CD14-positive monocyte (primary cell): ENCODE results near the gene SLCO4C1. TPM values are rescaled to one million over a fixed set of nuclear protein-coding genes. Genes with fewer than 3 reads are reported as not detected.
"Not testable (repeated sequence)": the region's sequence is repeated elsewhere in the genome, so short reads cannot be mapped to it uniquely, and the experiment has no call there.

Experiments
- DNase-seq, 3 donors: peaks; one replicate each; pipeline ENCODE4 v3.0.0-alpha.2; 2011 to 2022
- H2AFZ ChIP-seq: 2 replicates; pipeline ENCODE4 v1.6.0; 2012; ENCODE audit warnings: mild to moderate bottlenecking, low read depth, low read length, inconsistent platforms; ENCODE audit not compliant: insufficient read depth, poor library complexity, severe bottlenecking
- H3K27ac ChIP-seq, 2 donors: 1 replicate in 1 of 2; 2 replicates in 1 of 2; pipeline ENCODE4 v1.5.1; 2012 to 2013; ENCODE audit warnings: low read length in 2 of 2, control low read depth in 1 of 2, inconsistent platforms in 1 of 2, low read depth in 1 of 2, mild to moderate bottlenecking in 1 of 2
- H3K27me3 ChIP-seq, 2 donors: one replicate each; pipeline versions ENCODE4 v1.6.0 to v1.6.1; 2011 to 2013; ENCODE audit warnings: low read length in 2 of 2; ENCODE audit not compliant: control insufficient read depth in 2 of 2, insufficient read depth in 2 of 2
- H3K36me3 ChIP-seq, 2 donors: replicated peaks in 1 of 2; 1 replicate in 1 of 2; 2 replicates in 1 of 2; pipeline versions ENCODE4 v1.5.1 to v1.6.1; 2012 to 2013; ENCODE audit warnings: low read length in 2 of 2, control low read depth in 1 of 2, inconsistent platforms in 1 of 2, mild to moderate bottlenecking in 1 of 2; ENCODE audit not compliant: insufficient read depth in 2 of 2, control insufficient read depth in 1 of 2
- H3K4me1 ChIP-seq, 2 donors: 1 replicate in 1 of 2; 2 replicates in 1 of 2; pipeline versions ENCODE4 v1.5.1 to v1.6.1; 2012 to 2013; ENCODE audit warnings: low read length in 2 of 2, control low read depth in 1 of 2, inconsistent platforms in 1 of 2, mild to moderate bottlenecking in 1 of 2, moderate library complexity in 1 of 2; ENCODE audit not compliant: insufficient read depth in 2 of 2, control insufficient read depth in 1 of 2
- H3K4me2 ChIP-seq: replicated peaks from 2 replicates; pipeline ENCODE3; 2012; ENCODE audit warnings: low read length, moderate library complexity, mild to moderate bottlenecking; ENCODE audit not compliant: poor library complexity, severe bottlenecking; ENCODE audit errors: extremely low read depth
- H3K4me3 ChIP-seq, 3 experiments: fragments of 200-600 bp in 1 of 3; sonication (generic) in 1 of 3; replicated peaks in 1 of 3; 1 replicate in 2 of 3; 2 replicates in 1 of 3; pipeline ENCODE4 v1.5.1; 2011 to 2013; ENCODE audit warnings: low read length in 3 of 3, mild to moderate bottlenecking in 3 of 3, control low read depth in 2 of 3, low read depth in 2 of 3, inconsistent platforms in 1 of 3, moderate library complexity in 1 of 3
- H3K79me2 ChIP-seq: 2 replicates; pipeline ENCODE4 v1.6.0; 2012; ENCODE audit warnings: mild to moderate bottlenecking, control low read depth, inconsistent platforms, low read length, moderate library complexity; ENCODE audit not compliant: insufficient read depth
- H3K9ac ChIP-seq: 2 replicates; pipeline ENCODE4 v1.6.0; 2017; ENCODE audit warnings: low read length, mild to moderate bottlenecking; ENCODE audit not compliant: insufficient read depth, poor library complexity, severe bottlenecking
- H3K9me3 ChIP-seq, 2 donors: replicated peaks in 1 of 2; 1 replicate in 1 of 2; 2 replicates in 1 of 2; pipeline versions ENCODE4 v1.5.1 to v1.6.1; 2012 to 2013; ENCODE audit warnings: low read length in 2 of 2, control low read depth in 1 of 2; ENCODE audit not compliant: control insufficient read depth in 1 of 2, insufficient read depth in 1 of 2
- H4K20me1 ChIP-seq: 2 replicates; pipeline ENCODE4 v1.6.0; 2012; ENCODE audit warnings: mild to moderate bottlenecking, low read length, control low read depth, moderate library complexity; ENCODE audit not compliant: insufficient read depth
- H3K27ac Mint-ChIP-seq, 7 donors: one replicate each; pipeline ENCODE4 v1.8.0; 2020; ENCODE audit warnings: mild to moderate bottlenecking in 7 of 7, mixed read lengths in 7 of 7, moderate library complexity in 6 of 7, inconsistent platforms in 2 of 7
- H3K27me3 Mint-ChIP-seq, 3 donors: one replicate each; pipeline ENCODE4 v1.8.0; 2021 to 2022; ENCODE audit warnings: low read depth in 3 of 3, mild to moderate bottlenecking in 3 of 3, mixed read lengths in 3 of 3, moderate library complexity in 3 of 3, inconsistent platforms in 1 of 3
- H3K36me3 Mint-ChIP-seq, 2 donors: one replicate each; pipeline ENCODE4 v1.8.0; 2020; ENCODE audit warnings: mixed read lengths in 2 of 2, inconsistent platforms in 1 of 2, mild to moderate bottlenecking in 1 of 2
- H3K4me1 Mint-ChIP-seq: one replicate; pipeline ENCODE4 v1.8.0; 2020; ENCODE audit warnings: mild to moderate bottlenecking, mixed read lengths
- H3K4me3 Mint-ChIP-seq, 2 donors: one replicate each; pipeline ENCODE4 v1.8.0; 2020; ENCODE audit warnings: mild to moderate bottlenecking in 2 of 2, mixed read lengths in 2 of 2, moderate library complexity in 1 of 2
- H3K9me3 Mint-ChIP-seq, 7 donors: one replicate each; pipeline ENCODE4 v1.8.0; 2020 to 2022; ENCODE audit warnings: mixed read lengths in 7 of 7, mild to moderate bottlenecking in 6 of 7, moderate library complexity in 6 of 7, inconsistent platforms in 2 of 7
- WGBS: methylation state at CpG from one replicate; pipeline ENCODE4 v1.1.5; 2013; ENCODE audit warnings: missing lambda C conversion rate; ENCODE audit not compliant: insufficient coverage; 5-methylcytosine and 5-hydroxymethylcytosine counted together
- intact Hi-C, 2 donors: fragments of 100-400 bp; cut with micrococcal nuclease; formaldehyde crosslinking; loops; one replicate each; pipeline versions ENCODE4 v1.15.0 to v1.15.1; 2023
- polyA plus RNA-seq, 3 donors: library from polyadenylated mRNA; depleted of rRNA in 1 of 3; unstranded in 2 of 3; stranded (reverse) in 1 of 3; fragments of 300-500 nt in 2 of 3; fragments of >200 nt in 1 of 3; fragmentation: Illumina TruSeq in 2 of 3; gene quantifications; 1 replicate in 2 of 3; 2 replicates in 1 of 3; pipeline ENCODE4 v1.2.3, GENCODE V29; 2012 to 2021
- TF ChIP-seq, protein P1 (sequence below): fragments of 200-600 bp; IDR thresholded peaks from one replicate; pipeline ENCODE4 v1.8.0; 2022; ENCODE audit warnings: antibody characterized with exemption, mild to moderate bottlenecking

The SLCO4C1 gene
- polyA plus RNA-seq, 3 donors, result 1.8 to 3.9 (median 2.4) TPM

DNA sequence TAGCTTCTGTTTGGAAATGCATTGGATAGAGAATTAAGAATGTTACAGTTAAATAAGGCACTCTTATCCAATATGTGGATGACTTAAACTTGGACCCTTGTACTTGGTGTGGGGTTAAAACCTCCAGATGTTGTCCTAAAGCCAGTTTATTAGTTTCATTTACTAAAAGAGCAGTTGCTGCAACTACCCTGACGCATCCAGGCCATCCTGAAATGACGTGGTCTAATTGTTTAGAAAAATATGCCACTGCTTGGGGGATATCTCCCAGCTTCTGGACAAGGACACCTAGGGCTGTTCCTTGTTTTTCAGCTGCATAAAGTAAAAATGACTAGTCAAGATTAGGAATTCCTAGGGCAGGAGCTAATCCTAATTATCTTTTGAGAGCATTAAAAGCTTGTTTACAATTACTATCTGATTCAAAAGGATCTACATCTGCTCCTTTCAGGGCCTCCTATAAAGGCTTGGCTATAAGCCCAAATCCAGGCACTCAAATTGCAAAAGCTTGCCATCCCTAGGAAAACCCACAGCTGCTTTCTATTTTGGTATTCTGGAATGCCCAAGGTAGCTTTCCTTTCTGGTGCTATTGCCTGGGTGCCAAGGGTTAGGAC lies 45.7 kb upstream of the SLCO4C1 start:
- no peaks in the 10 kb centered on the region for H3K36me3 ChIP-seq
- peaks cover 0 to 1% (median 0%) of the 10 kb centered on the region in 3 donors for H3K27me3 Mint-ChIP-seq
- H3K4me3 Mint-ChIP-seq, result no peak overlapping the region
- H4K20me1 ChIP-seq, result no peaks in the 10 kb centered on the region
- no peak for DNase-seq
- H3K9ac ChIP-seq, result no peak overlapping the region
- H3K4me3 ChIP-seq, result no peak overlapping the region
- H3K4me1 Mint-ChIP-seq, result no peaks in the 10 kb centered on the region
- intact Hi-C loops, result no loop called here
- no peak overlapping the region for H3K27ac ChIP-seq
- H3K4me2 ChIP-seq, result no peak overlapping the region
- H3K27me3 ChIP-seq, result no peaks in the 10 kb centered on the region
- H3K27ac Mint-ChIP-seq, result no peak overlapping the region
- H3K4me1 ChIP-seq, result no peaks in the 10 kb centered on the region
- TF ChIP-seq, protein P1, sequence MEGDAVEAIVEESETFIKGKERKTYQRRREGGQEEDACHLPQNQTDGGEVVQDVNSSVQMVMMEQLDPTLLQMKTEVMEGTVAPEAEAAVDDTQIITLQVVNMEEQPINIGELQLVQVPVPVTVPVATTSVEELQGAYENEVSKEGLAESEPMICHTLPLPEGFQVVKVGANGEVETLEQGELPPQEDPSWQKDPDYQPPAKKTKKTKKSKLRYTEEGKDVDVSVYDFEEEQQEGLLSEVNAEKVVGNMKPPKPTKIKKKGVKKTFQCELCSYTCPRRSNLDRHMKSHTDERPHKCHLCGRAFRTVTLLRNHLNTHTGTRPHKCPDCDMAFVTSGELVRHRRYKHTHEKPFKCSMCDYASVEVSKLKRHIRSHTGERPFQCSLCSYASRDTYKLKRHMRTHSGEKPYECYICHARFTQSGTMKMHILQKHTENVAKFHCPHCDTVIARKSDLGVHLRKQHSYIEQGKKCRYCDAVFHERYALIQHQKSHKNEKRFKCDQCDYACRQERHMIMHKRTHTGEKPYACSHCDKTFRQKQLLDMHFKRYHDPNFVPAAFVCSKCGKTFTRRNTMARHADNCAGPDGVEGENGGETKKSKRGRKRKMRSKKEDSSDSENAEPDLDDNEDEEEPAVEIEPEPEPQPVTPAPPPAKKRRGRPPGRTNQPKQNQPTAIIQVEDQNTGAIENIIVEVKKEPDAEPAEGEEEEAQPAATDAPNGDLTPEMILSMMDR, result no peak
- peaks cover 0 to 4% of the 10 kb centered on the region in 2 donors for H3K9me3 ChIP-seq
- H2AFZ ChIP-seq, result no peak overlapping the region
- no peaks in the 10 kb centered on the region for H3K36me3 Mint-ChIP-seq
- peaks cover 0 to 16% (median 7%) of the 10 kb centered on the region in 7 donors for H3K9me3 Mint-ChIP-seq
- 81% methylated on average over 2 of the region's 2 CpGs for WGBS
- H3K79me2 ChIP-seq, result no peaks in the 10 kb centered on the region

GRCh38 chr5:102324714-102325113 lies 28.6 kb upstream of the SLCO4C1 start:
- no peaks in the 10 kb centered on the region for H4K20me1 ChIP-seq
- intact Hi-C loops, result no loop called here
- H3K9me3 ChIP-seq, result no peaks in the 10 kb centered on the region
- no peak for DNase-seq
- no peak overlapping the region for H2AFZ ChIP-seq
- 100% methylated on average over 1 of the region's 2 CpGs for WGBS
- no peak overlapping the region for H3K9ac ChIP-seq
- Mint-ChIP-seq H3K27ac (no peak overlapping the region), H3K4me1 (peaks cover 5% of the 10 kb centered on the region), H3K4me3 (no peak overlapping the region), H3K9me3 (peaks cover 0 to 18% (median 5%) of the 10 kb centered on the region in 7 donors), H3K27me3 (peaks cover 0 to 3% (median 1%) of the 10 kb centered on the region in 3 donors), H3K36me3 (no peaks in the 10 kb centered on the region)
- H3K27me3 ChIP-seq, result no peaks in the 10 kb centered on the region
- H3K4me3 ChIP-seq, result no peak overlapping the region
- no peaks in the 10 kb centered on the region for H3K79me2 ChIP-seq
- no peaks in the 10 kb centered on the region for H3K36me3 ChIP-seq
- peaks cover 2 to 3% of the 10 kb centered on the region in 2 donors for H3K4me1 ChIP-seq
- no peak overlapping the region for H3K27ac ChIP-seq
- TF ChIP-seq, protein P1, result no peak
- no peak overlapping the region for H3K4me2 ChIP-seq

DNA sequence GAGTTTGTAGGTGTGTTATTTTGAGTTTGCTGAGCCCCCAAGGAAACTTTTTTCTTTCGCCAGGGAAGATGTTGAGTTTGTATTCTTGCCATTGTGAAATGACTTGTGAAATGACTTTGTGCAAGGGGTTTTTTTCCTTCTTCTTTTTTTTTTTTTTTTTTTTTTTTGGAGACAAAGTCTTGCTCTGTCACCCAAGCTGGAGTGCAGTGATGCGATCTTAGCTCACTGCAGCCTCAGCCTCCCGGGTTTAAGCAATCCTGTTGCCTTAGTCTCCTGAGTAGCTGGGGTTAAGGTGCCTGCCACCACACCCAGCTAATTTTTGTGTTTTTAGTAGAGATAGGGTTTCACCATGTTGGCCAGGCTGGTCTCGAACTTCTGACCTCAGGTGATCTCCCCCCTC lies 22.7 kb upstream of the SLCO4C1 start:
- H4K20me1 ChIP-seq, H3K27me3 ChIP-seq, H3K9me3 Mint-ChIP-seq, H2AFZ ChIP-seq, H3K79me2 ChIP-seq, H3K36me3 Mint-ChIP-seq, H3K36me3 ChIP-seq, H3K27me3 Mint-ChIP-seq, H3K9ac ChIP-seq, H3K9me3 ChIP-seq, intact Hi-C loops: not testable (repeated sequence)
- Mint-ChIP-seq H3K27ac (peak overlapping the region; percentile 35 to 85 (median 73)), H3K4me3 (peak overlapping the region in 1 of 2 donors; percentile 63), H3K4me1 (peaks cover 21% of the 10 kb centered on the region)
- Histone ChIP-seq H3K27ac (peak overlapping the region; percentile 55 to 58), H3K4me2 (peak overlapping the region; percentile 30), H3K4me1 (peaks cover 15 to 20% of the 10 kb centered on the region in 2 donors), H3K4me3 (peak overlapping the region in 1 of 3 experiments; percentile 19)
- peak; percentile 32 to 62 (median 42) for DNase-seq
- 17% methylated on average over 1 of the region's 4 CpGs for WGBS
